HG03521 (cell line): ENCODE data around the gene NCDN.

ENCODE experiments used
- ATAC-seq: cut with Tn5 transposase; IDR thresholded peaks from one replicate; pipeline ENCODE4 v1.9.1; 2021; ENCODE audit warnings: mild to moderate bottlenecking, moderate library complexity; ENCODE audit not compliant: unreplicated experiment

Gene NCDN

GRCh38 chr1:35589516-35590427, 32.2 kb downstream of the NCDN start:
- ATAC-seq = no peak

GRCh38 chr1:35590476-35591040, 33.0 kb downstream of the NCDN start:
- no peak for ATAC-seq

DNA sequence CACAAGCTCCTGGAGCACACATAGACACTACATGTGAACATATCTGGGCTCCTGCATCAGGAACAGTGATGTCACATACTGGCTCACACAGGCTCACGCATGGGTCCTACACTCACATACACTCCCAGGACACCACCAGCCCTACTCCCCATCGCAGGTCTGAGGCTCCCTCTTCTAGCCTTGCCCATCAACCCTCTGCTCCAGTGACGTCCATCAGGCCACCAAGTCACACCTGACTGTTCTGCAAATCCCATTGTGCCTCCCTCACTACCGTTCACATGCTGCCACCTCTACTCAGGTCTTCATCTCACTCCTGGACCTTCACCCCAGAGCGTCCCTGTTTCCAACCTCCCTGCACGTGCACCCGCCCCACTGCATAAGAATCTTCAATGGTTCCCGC, 33.6 kb downstream of the NCDN start:
- ATAC-seq = no peak

- no peak for ATAC-seq
Measured at GRCh38 chr1:35592991-35593769, 35.6 kb downstream of the NCDN start.

GRCh38 chr1:35594005-35594760, 36.6 kb downstream of the NCDN start:
- no peak for ATAC-seq

GRCh38 chr1:35595684-35596083, 38.1 kb downstream of the NCDN start:
- no peak for ATAC-seq

DNA sequence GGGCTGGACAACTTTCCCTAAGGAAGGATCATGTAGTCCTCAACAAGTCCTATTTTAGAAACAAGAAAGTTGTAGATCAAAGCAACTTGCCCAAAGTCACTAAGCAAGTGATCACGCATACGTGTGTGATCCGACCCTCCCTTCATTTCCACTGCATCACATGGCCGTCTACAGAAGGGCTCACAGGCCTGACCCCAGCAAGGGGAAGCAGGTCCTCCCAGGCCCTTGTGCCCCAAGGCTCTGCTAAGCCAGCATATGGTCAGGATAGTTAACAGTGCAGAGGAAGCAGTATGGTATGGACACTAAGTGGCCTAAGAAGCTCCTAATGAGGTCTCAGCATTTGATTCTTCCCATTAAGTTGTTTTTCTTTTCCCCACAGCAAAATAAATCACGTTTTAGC, 40.3 kb downstream of the NCDN start:
- ATAC-seq = no peak

DNA sequence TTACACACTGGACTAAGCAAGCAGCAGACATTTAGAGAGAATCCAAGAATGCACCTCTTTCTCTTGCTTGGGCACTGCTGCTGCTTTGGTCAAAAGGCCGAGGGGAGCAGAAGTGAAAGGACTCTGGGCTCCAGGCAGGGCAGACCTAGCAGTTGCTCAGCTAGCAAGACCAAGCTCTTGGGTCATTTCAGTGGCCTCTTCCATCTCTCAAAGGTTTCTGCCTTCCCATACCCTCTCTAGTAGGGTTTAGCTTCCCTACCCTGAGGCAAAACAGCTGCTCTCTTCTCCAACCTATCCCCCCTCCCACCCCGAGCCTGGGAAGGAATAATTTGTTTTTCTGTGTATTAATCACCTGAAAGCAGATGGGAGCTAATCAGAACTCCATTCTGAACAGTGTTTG, 41.3 kb downstream of the NCDN start:
- ATAC-seq = no peak

DNA sequence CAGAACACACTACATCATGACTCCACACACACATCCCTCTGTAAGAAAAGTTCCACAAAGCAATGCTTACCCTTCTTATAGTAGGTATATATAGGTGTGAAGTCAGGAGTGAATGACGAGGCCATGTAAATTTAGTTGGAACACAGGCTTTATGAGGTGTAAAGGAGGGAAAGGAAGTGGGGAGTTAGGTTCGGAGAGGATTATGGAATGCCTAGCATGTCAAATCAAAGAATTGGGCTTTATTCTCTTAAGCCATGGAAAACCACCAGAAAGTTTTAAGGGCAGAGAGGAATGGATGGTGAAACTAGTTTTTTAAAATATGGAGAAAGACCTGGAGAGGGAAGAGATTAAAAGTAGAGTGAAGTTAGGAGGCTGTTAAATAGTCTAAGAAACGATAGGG, 41.8 kb downstream of the NCDN start:
- no peak for ATAC-seq

- ATAC-seq = no peak
Measured at GRCh38 chr1:35600593-35600992, 43.0 kb downstream of the NCDN start.

GRCh38 chr1:35603468-35603867, 45.9 kb downstream of the NCDN start:
- ATAC-seq = no peak

DNA sequence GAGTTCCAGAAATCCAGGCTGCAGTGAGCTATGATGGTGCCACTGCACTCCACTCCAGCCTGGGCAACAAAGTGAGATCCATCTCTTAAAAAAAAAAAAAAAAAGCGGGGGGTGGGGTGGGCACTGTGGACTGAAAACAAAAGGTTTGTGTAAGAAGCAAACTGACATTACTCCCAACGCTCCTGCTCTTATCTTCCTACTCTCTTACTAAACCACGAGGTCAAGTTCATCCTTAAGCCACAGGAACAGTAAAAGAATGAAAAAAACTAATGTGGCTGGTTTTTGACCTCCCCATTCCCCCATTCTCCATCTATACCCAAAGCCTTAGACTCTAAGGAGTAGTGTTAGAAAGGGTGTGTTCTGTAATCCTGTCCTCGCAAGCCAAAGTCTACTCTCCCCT, 46.3 kb downstream of the NCDN start:
- ATAC-seq = no peak

GRCh38 chr1:35605071-35605866, 47.7 kb downstream of the NCDN start:
- ATAC-seq = no peak

DNA sequence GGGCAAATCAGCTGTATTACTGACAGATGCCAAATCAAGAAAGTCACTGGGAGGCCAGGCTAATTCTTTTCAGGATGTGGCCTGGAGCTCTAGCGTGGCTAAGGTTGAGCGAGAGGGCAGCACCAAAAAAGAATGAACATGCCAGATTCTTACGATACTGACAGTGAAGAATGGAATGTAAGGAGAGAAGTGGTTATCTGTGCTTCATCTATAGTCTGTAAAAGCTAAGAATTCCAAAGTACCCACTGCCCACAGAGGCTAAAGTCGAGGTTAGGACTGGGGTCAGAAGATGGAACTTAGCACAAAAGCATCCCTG, 48.2 kb downstream of the NCDN start:
- ATAC-seq = no peak

DNA sequence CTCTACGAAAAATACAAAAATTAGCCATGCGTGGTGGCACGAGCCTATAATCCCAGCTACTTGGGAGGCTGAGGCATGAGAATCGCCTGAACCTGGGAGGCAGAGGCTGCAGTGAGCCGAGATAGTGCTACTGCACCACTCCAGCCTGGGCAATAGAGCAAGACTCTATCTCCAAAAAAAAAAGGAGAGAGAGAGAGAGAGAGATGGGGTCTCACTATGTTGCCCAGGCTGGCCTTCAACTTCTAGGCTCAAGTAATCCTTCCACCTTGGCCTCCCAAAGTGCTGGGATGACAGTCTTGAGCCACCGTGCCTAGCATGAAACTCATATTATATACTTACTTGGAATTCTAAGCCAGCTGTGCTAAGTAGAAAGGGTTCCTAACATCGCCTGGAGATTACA, 54.1 kb downstream of the NCDN start:
- no peak for ATAC-seq

DNA sequence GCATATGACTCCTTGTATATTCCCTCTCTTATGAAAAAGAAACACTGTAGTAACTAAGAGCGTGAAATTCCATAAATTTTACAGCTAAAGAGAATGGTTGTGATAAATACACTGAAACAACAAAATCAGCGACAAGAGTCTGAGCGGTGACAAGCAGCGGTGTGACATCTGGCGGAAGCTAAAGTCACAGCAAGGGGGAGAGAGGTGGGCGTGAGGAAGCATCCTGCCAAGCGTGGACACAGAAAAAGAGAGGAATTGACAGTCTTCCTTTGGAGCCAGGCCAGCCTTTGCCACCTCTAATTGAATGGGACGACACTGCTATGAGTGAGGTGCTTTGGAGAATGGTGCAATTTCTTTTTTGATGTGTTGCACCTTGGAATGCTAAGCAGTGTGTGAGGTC, 57.8 kb downstream of the NCDN start:
- ATAC-seq = no peak
